ENCODE data around the gene PGK2. TPM values are rescaled to one million over a fixed set of nuclear protein-coding genes. Genes with fewer than 3 reads are reported as not detected.

PGK2 gene
- total RNA-seq, 1 donor from 2014 or later: not detected

GRCh38 chr6:49739423-49739822 lies 47.7 kb downstream of the PGK2 start:
- Histone ChIP-seq H3K27me3 (ENCODE audit: low read depth) (no peaks in the 10 kb centered on the region), H3K4me1 (no peaks in the 10 kb centered on the region), H3K4me3 (no peak overlapping the region), H3K27ac (replicated peaks) (no peak overlapping the region), H3K36me3 (no peaks in the 10 kb centered on the region), H3K9me3 (replicated peaks) (no peaks in the 10 kb centered on the region)
- intact Hi-C loops (cut with micrococcal nuclease): no loop called here
- TF ChIP-seq CTCF (IDR thresholded peaks at IDR 0.05; ENCODE audit: borderline replicate concordance): no peak
- no peak for DNase-seq

- Histone ChIP-seq H3K9me3 (replicated peaks) (no peaks in the 10 kb centered on the region), H3K27me3 (ENCODE audit: low read depth) (no peaks in the 10 kb centered on the region), H3K36me3 (no peaks in the 10 kb centered on the region), H3K27ac (replicated peaks) (no peak overlapping the region), H3K4me3 (no peak overlapping the region), H3K4me1 (no peaks in the 10 kb centered on the region)
- DNase-seq: no peak
- intact Hi-C loops (cut with micrococcal nuclease): no loop called here
- no peak for TF ChIP-seq CTCF (IDR thresholded peaks at IDR 0.05; ENCODE audit: borderline replicate concordance)
These were observed 51.0 kb downstream of the PGK2 start for GRCh38 chr6:49736017-49736508.

Other genes with a start within 250 kb of the PGK2 start
- 0.41 TPM for gene C6orf141, start 236.6 kb downstream of the PGK2 start, total RNA-seq
- 0.44 TPM for gene RHAG, start 150.4 kb downstream of the PGK2 start, total RNA-seq
- not detected for gene CRISP2, start 73.7 kb downstream of the PGK2 start, total RNA-seq
- gene CRISP3, start 42.9 kb downstream of the PGK2 start, total RNA-seq: not detected
- gene CRISP1, start 79.2 kb upstream of the PGK2 start, total RNA-seq: not detected
- not detected for gene DEFB114, start 176.9 kb upstream of the PGK2 start, total RNA-seq
- not detected for gene DEFB113, start 182.3 kb upstream of the PGK2 start, total RNA-seq
- gene DEFB110, start 234.7 kb upstream of the PGK2 start, total RNA-seq: not detected